CD4-positive, alpha-beta T cell treated with Interferon gamma for 1 hour (primary cell): ENCODE measurements around the gene PCDH1.
"Not testable (repeated sequence)": the region's sequence is repeated elsewhere in the genome, so short reads cannot be mapped to it uniquely, and the experiment has no call there.

ENCODE experiments used
- DNase-seq: peaks from one replicate; pipeline ENCODE4 v3.0.0-alpha.2; 2020

PCDH1 gene

DNA sequence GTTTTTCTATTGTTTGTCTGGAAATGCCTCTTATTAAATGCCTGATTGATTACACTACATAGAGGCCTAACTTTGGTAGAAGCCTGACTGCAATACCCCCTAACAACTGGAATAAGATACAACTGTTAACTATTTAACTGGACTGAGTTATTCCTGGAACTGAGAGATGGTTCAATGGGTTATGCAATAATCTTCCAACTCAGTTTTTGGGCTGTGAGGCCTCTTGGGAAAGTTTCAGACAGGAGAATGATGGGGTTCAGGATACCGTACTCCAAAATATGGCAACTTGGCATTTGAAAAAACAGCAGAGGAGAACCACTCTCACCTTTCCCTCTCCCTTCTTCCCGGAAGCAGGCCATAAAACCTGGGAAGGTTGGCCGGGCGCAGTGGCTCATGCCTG lies 19.2 kb upstream of the PCDH1 start:
- no peak for DNase-seq

DNA sequence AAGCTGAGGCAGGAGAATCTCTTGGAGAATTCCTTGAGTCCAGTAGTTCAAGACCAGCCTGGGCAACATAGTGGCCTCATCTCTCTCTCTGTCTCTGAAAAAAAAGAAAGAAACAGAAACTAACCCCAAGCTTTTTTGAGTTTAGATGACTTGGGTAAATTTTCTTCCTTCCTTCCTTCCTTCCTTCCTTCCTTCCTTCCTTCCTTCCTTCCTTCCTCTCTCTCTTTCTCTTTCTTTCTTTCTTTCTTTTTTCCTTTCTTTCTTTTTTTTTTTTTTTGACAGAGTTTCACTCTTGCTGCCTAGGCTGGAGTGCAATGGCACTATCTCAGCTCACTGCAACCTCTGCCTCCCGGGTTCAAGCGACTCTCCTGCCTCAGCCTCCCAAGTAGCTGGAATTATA lies 12.2 kb upstream of the PCDH1 start:
- not testable (repeated sequence) for DNase-seq

DNA sequence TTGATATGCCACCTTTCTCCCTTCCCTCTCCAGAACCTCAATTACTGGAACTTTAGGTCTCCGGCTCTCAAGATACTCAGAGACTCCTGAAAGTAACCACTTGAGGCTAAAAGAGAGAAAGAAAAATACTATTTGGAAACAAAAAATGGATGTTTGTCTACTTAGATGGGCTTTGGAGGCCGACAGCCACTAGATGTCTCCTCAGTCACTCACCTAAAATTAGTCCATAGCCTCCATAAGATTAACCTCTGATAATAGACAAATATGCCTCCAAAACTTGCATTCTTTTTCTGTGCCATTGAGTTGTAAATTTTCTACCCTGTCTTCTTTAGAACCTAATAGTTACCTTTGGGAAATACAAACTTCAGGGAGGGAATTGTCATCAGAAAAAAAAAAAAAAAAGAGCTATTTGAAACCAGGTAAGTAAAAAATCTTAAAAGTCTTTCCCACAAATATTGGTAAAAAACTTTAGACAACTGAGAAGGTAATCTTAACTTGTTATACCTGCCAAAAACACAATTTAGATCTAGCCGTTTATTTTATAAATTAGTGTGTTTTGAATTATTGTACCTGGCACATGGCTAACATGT lies 11.2 kb upstream of the PCDH1 start:
- DNase-seq = no peak

DNA sequence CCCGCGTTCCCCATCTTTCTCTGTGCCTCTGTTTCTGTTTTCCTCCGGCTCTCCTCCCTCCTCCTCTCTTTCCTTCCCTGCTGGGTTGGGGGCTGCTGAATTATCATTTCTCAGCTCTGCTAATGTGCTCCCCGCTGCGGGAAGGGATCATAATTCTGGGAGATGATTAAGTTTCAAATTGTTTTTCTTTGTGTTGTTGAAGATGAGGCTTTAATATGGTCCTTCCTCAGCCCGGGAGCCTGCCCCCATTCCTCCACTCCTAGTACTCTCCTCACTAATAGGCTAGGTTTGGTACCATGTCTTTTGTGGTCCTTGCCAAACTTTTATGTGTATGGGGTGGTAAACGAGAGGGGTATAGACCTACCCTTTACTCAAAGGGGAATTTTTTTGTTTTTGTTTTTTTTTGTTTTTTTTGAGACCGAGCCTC lies 5.7 kb upstream of the PCDH1 start:
- DNase-seq = no peak

DNA sequence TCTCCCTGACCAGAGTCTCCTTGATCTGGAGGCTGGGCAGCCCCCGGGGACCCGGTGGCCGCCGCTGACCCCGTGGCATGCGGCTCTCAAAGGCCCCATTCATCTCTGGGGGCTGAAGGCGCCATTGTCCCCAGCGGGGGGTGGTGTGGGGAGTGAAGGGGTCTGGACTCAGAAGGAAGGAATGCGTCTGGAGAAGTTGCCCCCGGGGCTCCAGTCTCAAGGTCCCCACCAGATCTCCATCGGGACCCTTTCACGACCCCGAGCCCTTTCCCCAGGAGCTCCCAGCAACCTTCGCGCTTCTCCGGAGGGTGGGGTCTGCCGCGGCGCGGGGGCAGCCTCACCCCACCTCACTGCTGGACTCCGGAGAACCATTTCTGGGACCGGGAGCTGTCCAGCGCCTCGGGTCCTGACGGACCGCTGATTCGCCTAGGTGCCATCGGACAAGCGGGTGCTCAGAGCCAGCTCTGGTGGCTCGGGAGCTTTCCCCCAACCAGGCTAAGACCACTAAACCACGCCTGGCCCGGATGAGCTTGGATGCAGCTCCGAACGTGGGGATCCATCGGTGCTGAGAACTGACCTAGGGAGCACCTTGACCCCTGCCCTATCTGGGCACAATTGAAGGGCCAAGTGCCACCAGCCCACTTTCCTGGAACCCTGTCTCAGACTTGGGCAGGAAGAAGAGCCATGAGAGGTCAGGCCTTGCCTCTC lies 5.1 kb upstream of the PCDH1 start:
- DNase-seq = no peak

DNA sequence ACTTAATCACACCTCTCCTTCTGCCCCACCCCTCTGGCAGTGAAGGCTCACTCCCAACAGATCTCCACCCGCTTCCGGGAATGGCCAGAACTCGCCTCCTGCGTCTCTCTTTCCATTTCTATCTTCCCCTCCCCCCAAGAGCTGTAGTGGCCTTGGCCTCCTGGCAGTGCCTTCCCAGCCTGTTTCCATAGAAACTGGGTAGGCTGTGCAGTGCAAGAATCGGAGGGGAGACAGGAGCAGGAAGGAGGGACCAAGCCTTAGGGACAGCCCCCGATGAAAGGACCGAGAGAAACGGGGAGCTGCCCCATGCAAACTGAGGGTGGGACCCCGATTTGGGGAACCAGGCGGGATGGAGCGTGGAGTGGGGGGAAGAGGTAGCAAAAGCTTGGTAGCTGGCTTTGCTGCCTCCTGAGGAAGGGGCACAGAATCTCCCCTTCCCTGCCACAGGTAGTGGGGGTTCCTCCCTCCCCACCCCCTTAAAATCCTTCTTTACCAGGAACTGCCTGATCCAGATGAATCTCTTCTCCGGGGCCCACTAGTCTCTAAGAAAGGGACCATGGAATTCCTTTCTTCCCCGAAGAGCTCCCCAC lies 4.5 kb upstream of the PCDH1 start:
- DNase-seq = no peak

DNA sequence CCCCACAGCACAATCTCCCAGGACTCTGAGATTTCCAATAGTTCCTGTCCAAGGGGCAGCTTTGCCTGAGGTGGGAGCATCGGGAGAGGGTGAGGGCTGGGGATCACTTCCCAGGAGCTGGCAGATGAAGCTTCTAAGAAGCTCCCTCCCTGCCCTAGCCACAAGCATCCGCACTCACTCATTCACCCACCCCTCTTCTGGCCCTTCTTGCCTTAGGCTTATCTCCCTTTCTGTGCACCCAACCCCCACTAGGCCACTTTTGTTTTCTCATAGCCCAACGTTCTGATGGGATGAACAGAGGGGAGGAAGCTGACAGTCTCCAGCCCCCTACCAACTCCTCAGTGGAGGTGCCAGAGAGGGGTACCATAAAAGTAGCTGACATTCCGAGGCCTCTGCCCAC lies 3.7 kb upstream of the PCDH1 start:
- DNase-seq = no peak

DNA sequence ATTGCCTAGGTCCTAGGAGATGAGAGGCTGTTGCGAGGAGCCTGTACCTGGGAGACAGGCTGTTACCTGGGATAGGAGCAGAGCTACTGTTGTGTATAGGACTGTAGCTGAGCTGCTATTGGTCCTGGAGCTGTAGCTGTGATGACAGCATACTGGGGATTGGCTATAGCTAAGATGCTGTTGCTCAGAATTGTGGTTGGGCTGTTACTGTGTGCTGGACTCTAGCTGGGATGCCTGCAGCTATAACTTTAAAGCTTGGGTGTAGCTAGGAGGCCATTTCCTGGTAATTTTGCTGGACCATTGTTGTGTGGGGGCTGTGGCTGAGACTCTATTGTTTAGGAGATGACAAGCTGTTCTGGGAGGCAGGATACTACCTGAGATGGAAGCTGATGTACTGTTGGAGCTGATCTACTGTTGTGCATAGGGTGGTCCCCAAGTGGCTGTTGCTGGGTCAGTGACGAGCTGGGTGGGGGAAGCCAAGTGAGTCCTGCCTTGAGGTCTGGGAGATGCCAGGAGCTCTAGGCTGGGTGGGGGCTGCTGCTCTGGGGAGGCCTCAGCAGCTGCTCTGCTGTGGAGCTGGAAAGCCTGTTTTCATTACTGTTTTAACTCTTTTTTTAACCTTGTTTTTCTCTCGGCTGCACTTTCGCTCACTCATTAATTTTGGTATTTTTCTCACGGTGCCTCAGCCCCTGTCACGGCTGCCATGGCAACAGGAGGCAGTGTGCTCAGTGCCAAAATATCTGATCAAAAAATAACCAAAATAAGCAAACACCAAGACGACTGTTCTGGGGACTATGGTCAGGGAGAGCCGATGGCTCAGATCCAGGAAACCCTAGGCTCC lies 3.0 kb upstream of the PCDH1 start:
- DNase-seq = no peak

DNA sequence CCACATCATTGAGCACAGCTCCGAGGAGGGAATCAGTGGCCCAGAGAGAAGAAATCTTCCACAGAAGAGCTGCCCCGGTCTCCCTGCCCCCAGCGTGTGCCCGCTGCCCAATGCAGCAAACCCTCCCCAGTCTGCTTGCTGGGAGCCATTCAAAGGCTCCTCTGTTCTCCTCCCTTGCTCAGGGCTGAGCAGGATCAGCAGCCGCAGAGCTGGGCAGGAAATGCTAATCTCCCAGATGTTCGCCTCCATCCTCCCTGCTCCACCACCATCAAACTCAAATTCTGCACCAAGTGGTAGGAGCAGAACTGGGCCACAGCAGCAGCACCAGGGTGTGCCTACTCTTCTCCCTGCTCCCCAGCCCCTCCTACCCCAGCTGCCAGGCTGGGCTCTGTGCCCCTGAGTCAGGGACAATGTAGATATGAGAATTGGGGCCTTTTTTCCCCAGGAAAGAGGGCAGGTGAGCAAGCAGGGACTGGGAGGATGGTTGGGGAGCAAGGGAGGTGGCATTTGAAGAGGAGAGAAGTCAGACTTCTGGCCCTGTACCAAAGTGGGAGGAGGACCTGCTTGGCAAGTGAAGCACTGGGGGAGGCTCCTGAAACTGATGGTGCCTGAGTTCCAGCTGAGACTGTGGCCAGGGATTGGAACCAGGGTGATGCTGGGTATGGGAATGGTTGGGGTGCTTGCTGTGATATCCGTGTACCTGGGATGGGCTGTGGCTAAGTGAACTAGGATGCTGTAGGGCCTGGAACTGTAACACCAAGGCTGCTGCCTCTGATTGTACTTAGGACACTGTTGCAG lies 1.9 kb upstream of the PCDH1 start:
- DNase-seq = no peak

DNA sequence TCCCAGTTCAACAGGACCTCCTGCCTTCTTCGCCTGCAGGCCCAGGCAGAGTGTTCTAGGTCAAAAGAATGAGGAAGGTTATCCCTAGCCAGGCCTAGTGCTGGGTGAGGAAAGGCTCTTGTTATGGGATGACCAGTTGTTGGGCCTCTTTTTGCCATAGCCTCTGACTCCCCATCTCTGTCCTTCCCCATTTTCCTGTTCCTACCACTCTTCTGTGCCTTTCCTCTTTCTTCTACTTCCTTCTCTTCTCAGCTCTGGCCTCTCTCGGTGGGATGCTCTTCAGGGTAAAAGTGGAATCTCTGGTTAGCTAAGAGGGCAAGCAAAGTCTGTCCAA lies 1.2 kb upstream of the PCDH1 start:
- no peak for DNase-seq

DNA sequence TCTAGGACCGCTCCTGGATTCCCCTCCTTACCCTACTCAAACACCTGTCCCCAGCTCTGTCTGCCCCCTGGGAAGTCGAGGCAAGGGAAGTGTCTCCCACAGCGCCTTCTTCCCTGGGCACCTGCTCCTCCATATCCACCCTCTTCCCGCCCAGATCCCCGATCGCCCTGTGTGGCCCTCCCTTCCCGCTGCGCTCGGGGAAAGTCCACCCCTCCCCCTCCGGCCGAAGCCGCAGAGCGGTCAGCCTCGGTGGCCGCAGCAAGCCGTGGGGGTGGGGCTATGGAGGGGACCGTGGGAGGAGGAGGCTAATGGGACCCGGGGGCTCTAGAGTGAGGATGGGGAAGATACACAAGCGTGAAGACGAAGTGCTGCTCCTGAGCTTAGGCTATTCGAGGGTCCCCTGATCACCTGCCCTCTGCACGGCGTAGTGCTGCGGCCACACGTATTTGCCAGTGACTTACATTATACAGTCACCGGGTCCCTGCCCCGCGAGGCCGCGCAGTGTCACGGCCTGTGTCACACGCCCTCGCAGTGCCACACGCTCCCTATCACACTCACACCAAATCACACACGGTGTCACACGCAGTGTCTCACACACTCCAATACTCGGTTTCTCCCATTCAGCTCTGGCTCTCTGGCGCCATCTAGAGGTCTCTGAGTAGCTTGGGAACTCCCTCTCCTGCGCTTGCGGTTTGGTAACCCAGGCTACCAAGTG lies 658 bp upstream of the PCDH1 start:
- DNase-seq = peak; percentile 88

DNA sequence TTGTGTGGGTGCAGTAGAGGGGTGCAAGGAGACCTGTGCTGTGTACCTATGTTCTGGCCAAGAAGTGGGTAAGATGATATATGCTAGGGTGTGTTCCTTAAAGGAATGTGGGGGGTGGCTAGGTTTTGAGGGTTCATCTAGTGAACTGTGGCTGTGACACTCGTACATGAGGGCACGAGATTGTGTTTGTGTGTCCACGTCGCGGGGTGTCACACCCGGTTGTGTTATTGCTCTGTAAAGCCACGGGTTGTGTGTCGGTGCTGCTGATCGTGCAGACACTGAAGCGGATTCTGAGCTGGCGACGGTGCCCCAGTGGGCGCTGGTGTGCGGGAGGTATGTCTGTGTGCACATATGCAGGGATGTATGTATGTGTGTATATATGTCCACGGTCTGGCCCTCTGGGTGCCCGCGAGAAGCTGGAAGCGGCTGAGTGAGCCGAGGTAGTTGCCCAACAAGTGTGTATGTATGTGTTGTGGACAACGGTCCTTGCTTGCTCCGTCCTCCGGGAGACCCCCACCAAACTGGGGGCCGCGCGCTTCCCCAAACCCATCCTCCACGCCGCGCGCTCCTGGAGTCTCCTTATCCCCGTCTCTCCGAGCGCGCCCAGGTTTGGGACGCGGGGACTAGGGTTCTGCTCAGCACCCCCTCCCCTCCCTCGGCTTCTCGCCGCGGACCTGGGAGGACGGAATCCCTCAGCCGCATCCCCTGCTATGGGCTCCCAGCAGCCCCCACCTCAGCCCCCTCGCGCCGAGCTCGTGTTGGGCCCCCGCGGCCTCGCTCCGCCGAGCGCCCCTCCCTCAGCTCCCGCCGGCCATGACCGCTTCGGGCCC lies 639 bp downstream of the PCDH1 start:
- DNase-seq = no peak

DNA sequence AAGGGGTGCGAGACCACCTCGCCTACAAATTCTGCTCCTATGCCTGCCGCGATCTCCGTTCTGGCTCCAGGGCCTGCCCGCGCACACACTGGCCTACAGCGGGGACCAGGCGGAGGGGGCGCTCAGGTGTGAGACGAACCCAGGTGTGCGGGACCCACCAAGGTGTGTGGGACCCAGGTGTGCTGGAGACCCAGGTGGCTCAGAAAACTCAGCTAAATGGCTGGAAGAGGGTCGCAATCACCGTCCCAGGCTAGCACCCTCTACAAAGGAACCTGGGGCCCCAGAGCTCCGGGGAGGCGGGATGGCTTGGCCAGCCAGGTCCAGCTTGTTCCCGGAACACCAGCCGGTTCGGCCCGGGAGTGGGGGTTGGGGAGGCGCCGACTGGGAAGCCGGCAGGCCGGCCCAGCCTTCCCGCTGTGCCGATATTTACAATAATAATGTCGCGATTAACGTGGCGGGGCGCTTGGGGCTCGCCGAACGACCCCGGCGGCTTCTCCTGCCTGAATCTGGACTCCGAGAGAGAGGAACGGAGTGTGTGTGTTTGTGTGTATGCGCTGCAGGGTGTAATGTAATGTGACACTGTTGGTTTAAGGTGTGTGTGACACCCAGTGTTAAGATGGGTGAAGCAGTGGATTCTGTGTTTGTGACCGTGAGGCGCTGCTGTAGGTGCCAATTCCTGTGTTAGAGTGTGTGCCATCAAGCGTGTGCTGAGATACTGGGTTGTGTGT lies 1.4 kb downstream of the PCDH1 start:
- no peak for DNase-seq

DNA sequence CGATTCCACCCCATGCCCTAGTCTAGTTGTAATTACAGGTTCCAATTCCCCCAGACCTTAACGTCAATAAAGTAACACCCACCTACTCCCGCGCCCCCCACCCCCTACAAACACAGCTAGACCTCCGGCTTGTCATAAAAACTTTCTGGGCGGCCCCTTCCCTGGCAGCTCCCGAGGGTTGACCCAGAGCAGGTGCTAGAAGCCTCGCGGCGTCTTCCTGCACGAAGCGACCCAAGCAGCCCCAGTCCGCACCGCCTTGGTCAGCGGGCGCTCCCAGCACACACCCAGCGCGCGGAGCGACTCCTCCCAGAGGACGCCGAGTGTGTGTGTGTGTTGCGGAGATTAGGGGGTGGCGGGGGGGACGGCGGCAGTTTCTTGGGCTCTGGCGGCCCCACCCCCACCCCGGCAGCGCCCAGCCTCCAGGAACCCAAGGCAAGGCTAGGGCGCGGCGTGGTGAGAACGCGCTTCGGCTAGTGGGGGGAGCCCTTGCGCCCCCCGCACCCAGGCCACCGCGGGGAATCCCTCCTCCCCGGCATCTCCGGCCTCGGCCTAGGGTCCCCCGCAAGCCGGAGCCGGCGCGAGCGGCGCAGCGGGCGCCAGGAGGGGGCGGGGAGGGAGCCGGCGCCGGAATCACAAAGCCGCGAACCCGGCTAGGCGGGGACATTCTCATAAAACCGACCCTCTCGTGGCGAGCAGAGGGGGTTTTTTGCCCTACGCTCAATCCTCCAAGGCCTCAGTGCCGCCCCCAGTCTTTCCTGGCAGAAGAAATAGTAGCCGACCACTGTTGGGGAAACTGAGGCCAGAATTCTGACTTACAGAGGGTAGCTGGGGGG lies 2.2 kb downstream of the PCDH1 start:
- no peak for DNase-seq

DNA sequence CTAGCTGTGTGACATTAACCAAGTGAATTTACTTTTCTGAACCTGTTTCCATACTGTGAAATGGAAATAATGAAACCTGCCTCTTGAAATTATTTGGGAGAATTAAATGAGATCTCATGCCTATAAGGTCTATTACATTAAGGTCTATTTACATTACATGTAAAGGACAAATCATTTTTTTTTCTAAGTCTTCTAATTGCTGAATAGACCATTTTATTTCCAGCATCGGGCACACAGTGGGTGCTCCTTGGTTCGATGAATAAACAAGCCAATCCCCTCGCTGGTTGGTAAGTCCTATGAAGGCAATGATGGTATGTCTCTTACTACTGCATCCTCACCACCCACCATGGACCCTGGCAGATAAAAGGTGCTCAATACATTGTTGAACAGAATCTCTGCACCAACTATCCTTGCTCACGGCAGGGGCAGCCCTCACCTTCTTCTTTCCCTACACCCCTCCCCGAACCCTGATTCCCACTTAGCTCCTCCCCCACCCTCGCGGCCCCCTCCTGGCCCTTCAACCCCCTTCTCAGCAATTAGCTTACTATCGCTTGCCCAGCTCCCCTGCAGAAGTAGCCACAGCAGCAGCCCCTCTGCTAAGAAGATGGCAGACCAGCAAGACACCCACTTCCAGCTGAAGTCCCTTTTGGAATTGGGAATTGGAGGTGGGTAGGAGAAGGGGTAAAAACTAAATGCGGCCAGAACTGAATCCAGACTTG lies 3.0 kb downstream of the PCDH1 start:
- DNase-seq = no peak

DNA sequence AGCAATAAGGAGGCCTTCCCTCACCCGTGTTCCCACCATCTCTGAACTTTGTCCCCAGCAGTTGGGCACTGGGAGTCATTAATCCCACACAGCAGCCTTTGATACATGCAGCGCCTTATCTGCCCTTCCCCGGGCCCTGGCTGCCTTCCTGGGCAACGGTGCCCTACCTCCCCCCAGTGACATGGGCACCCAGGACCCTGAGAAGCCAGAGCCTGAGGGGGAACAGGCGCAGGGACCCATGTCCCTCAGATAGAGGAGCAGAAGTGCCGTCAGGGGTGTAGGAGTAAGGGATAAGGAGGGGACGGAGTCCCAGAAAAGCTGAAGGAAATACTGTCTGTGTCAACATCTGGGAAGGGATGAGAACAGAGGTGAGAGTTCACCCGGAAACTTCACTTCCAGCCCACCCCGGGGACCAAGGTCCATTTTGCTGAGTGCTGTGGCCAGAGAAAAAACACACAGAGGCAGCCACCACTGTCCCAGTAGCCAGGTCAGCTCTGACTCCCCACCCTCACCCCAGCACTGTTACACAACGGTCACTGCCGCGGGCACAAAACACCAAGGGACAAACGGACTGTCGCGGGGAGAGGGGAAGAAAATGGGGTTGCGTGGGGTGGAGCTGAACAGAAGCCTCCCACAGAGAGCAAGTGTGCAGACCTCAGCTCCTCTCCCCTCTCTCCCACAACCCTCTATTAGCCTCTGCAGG lies 3.8 kb downstream of the PCDH1 start:
- no peak for DNase-seq

DNA sequence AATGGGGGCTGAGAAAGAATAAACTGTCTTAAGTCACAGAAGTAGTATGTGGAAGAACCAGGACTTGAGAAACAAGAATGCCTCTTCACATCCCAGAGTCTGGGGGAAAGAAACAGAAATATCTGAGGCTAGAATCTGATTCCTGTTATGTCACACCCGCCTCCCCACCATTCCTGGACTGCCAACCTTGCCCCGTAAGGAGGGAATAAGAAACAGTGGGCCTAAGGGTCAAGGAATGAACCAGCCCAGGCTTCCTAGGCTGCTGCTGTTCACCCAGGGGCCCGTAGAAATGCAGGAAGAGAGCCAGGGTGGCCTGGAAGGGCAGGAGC lies 4.3 kb downstream of the PCDH1 start:
- no peak for DNase-seq
